ENCODE data around the gene BOLA1. TPM values are rescaled to one million over a fixed set of nuclear protein-coding genes. Genes with fewer than 3 reads are reported as not detected.

The BOLA1 gene
- total RNA-seq, result 13.7 and 27.7 TPM in 2 replicates

GRCh38 chr1:149899460-149900284, at the start of gene BOLA1:
Gene BOLA1, plus strand, starts transcription at chr1:149899568. Its CDS starts 492 bp downstream, at chr1:149900060.

GRCh38 chr1:149917571-149918144, 18.3 kb downstream of the BOLA1 start, which contains the start of gene SV2A:
Gene SV2A, minus strand, starts transcription at chr1:149917844. Its CDS starts 4,004 bp downstream, at chr1:149913840.

GRCh38 chr1:149927563-149928400, 28.4 kb downstream of the BOLA1 start, which contains the start of gene SF3B4:
Gene SF3B4, minus strand, starts transcription at chr1:149927803. Its CDS starts 44 bp downstream, at chr1:149927759.

GRCh38 chr1:149936170-149936991, 37.0 kb downstream of the BOLA1 start, which contains the start of gene MTMR11:
Gene MTMR11, minus strand, starts transcription at chr1:149936879. Its CDS starts 232 bp downstream, at chr1:149936647.

Other genes starting within 250 kb of the BOLA1 start
- not detected in 2 replicates for gene FCGR1A, start 116.9 kb upstream of the BOLA1 start, total RNA-seq
- 0.85 and 1.7 TPM in 2 replicates for gene SV2A, start 18.3 kb downstream of the BOLA1 start, total RNA-seq
- 9.6 and 13.4 TPM in 2 replicates for gene SF3B4, start 28.2 kb downstream of the BOLA1 start, total RNA-seq
- 2.3 and 6.3 TPM in 2 replicates for gene MTMR11, start 37.3 kb downstream of the BOLA1 start, total RNA-seq
- gene OTUD7B, start 111.2 kb downstream of the BOLA1 start, total RNA-seq, result 11.9 and 13.7 TPM in 2 replicates
- 18.8 and 19.8 TPM in 2 replicates for gene VPS45, start 168.2 kb downstream of the BOLA1 start, total RNA-seq

Data from tracheal epithelial cell (primary cell).